Keratinocyte (primary cell): ENCODE measurements around the gene CACNG3. TPM values are rescaled to one million over a fixed set of nuclear protein-coding genes. Genes with fewer than 3 reads are reported as not detected.
"Not testable (repeated sequence)": the region's sequence is repeated elsewhere in the genome, so short reads cannot be mapped to it uniquely, and the experiment has no call there.

Experiments
- DNase-seq: peaks from one replicate; pipeline ENCODE4 v3.0.0-alpha.2; 2011; ENCODE audit warnings: low read depth, missing footprints, low spot score
- FAIRE-seq: peaks from 2 replicates; lab custom pipeline; 2011; peaks lifted over from hg19 to GRCh38; lab: Jason Lieb, UNC
- H2AFZ ChIP-seq: 2 replicates; pipeline ENCODE4 v1.6.0; 2012; ENCODE audit warnings: low read length, control low read depth, inconsistent platforms; ENCODE audit not compliant: control insufficient read depth
- H3K27ac ChIP-seq: 2 replicates; pipeline ENCODE4 v1.5.1; 2011; ENCODE audit warnings: low read length; ENCODE audit not compliant: control insufficient read depth, insufficient read depth
- H3K27me3 ChIP-seq: 3 replicates; pipeline ENCODE4 v1.6.0; 2011; ENCODE audit warnings: low read length; ENCODE audit not compliant: control insufficient read depth, insufficient read depth; ENCODE audit errors: extremely low read depth
- H3K36me3 ChIP-seq, 2 experiments: 2 replicates in 1 of 2; 3 replicates in 1 of 2; pipeline ENCODE4 v1.5.1; 2011; ENCODE audit warnings: low read length in 2 of 2, mild to moderate bottlenecking in 1 of 2; ENCODE audit not compliant: control insufficient read depth in 2 of 2, insufficient read depth in 2 of 2; ENCODE audit errors: extremely low read depth in 1 of 2
- H3K4me1 ChIP-seq: 3 replicates; pipeline ENCODE4 v1.5.1; 2011; ENCODE audit warnings: low read length; ENCODE audit not compliant: control insufficient read depth, insufficient read depth; ENCODE audit errors: extremely low read depth
- H3K4me2 ChIP-seq: 3 replicates; pipeline ENCODE4 v1.6.0; 2011; ENCODE audit warnings: low read depth, low read length; ENCODE audit not compliant: control insufficient read depth, insufficient read depth; ENCODE audit errors: extremely low read depth
- H3K4me3 ChIP-seq, 3 experiments: fragments of 200-600 bp in 1 of 3; sonication (generic) in 1 of 3; 2 replicates in 2 of 3; 3 replicates in 1 of 3; pipeline ENCODE4 v1.5.1; 2011 to 2016; ENCODE audit warnings: low read length in 3 of 3, mild to moderate bottlenecking in 3 of 3, control low read depth in 2 of 3, inconsistent platforms in 1 of 3, low read depth in 1 of 3, mixed read lengths in 1 of 3, mixed run types in 1 of 3, moderate library complexity in 1 of 3; ENCODE audit not compliant: control insufficient read depth in 2 of 3, insufficient read depth in 2 of 3; ENCODE audit errors: extremely low read depth in 1 of 3
- H3K79me2 ChIP-seq: 2 replicates; pipeline ENCODE4 v1.6.0; 2012; ENCODE audit warnings: low read length; ENCODE audit not compliant: control insufficient read depth, insufficient read depth
- H3K9ac ChIP-seq: 3 replicates; pipeline ENCODE4 v1.6.0; 2011; ENCODE audit warnings: low read length; ENCODE audit not compliant: control insufficient read depth, insufficient read depth; ENCODE audit errors: extremely low read depth
- H3K9me1 ChIP-seq: 3 replicates; pipeline ENCODE4 v1.6.0; 2011; ENCODE audit warnings: low read length; ENCODE audit not compliant: control insufficient read depth, insufficient read depth; ENCODE audit errors: extremely low read depth
- H3K9me3 ChIP-seq: 2 replicates; pipeline ENCODE4 v1.5.1; 2012; ENCODE audit warnings: low read depth, low read length; ENCODE audit not compliant: control insufficient read depth
- H4K20me1 ChIP-seq: 3 replicates; pipeline ENCODE4 v1.6.0; 2011; ENCODE audit warnings: low read length; ENCODE audit not compliant: control insufficient read depth, insufficient read depth; ENCODE audit errors: extremely low read depth
- CTCF ChIP-seq, 3 experiments: IDR thresholded peaks in 1 of 3; conservative IDR thresholded peaks in 1 of 3; optimal IDR thresholded peaks in 1 of 3; 2 replicates in 2 of 3; 3 replicates in 1 of 3; pipeline versions ENCODE3 to v1.5.1; 2011; ENCODE audit warnings: low read length in 3 of 3, mild to moderate bottlenecking in 3 of 3, moderate library complexity in 2 of 3, control low read depth in 1 of 3, inconsistent platforms in 1 of 3; ENCODE audit not compliant: insufficient read depth in 2 of 3; ENCODE audit errors: extremely low read depth in 1 of 3
- EZH2 ChIP-seq: IDR thresholded peaks from one replicate; pipeline ENCODE4 v1.6.1; 2012; ENCODE audit warnings: inconsistent platforms, mild to moderate bottlenecking, low read length, moderate library complexity
- dilution Hi-C: fragments of 300-500 bp; cut with MboI; formaldehyde crosslinking; loops from one replicate; pipeline ENCODE4 v1.7.0; 2020; ENCODE audit warnings: low sequenced_read_pairs; ENCODE audit not compliant: extremely low pct_ligation_motif_present
- polyA plus RNA-seq, 5 experiments: library from polyadenylated mRNA; depleted of rRNA in 3 of 5; stranded (reverse) in 3 of 5; stranded (forward) in 1 of 5; unstranded in 1 of 5; fragments of >200 nt; gene quantifications; 1 replicate in 1 of 5; 2 replicates in 3 of 5; 3 replicates in 1 of 5; pipeline versions ENCODE4 v1.2.1 to v1.2.3, GENCODE V29; 2011 to 2012; ENCODE audit warnings: missing spikeins in 2 of 5, low read depth in 1 of 5, low replicate concordance in 1 of 5

CACNG3 gene
- polyA plus RNA-seq, 1 donor (not counting 4 experiments of a cell fraction or from before 2014, with no cell fraction given), result not detected

- Histone ChIP-seq H3K79me2 (no peaks in the 10 kb centered on the region), H3K9me1 (no peaks in the 10 kb centered on the region), H3K4me1 (no peaks in the 10 kb centered on the region), H3K9me3 (no peaks in the 10 kb centered on the region), H3K4me3 (no peak overlapping the region), H3K36me3 (no peaks in the 10 kb centered on the region), H3K9ac (no peak overlapping the region), H4K20me1 (no peaks in the 10 kb centered on the region), H3K27ac (no peak overlapping the region), H3K27me3 (no peaks in the 10 kb centered on the region), H3K4me2 (no peak overlapping the region), H2AFZ (no peak overlapping the region)
- no peak for TF ChIP-seq EZH2
- no peak for TF ChIP-seq CTCF (optimal IDR thresholded peaks at IDR 0.05 in 1 of 3, IDR thresholded peaks at IDR 0.05 in 1 of 3, conservative IDR thresholded peaks at IDR 0.05 in 1 of 3; ENCODE audit: extremely low read depth in 1 of 3, insufficient read depth in 2 of 3, low read length in 3 of 3)
- DNase-seq (no peak), FAIRE-seq (no peak)
- dilution Hi-C loops, result no loop called here
Measured at GRCh38 chr16:24298548-24299167, 42.5 kb downstream of the CACNG3 start.

- FAIRE-seq, H3K9ac ChIP-seq, H3K79me2 ChIP-seq, DNase-seq, dilution Hi-C loops, H3K9me3 ChIP-seq, H2AFZ ChIP-seq, H3K27ac ChIP-seq, H3K4me1 ChIP-seq, H3K27me3 ChIP-seq, H3K4me3 ChIP-seq, H3K4me2 ChIP-seq, H3K36me3 ChIP-seq, H3K9me1 ChIP-seq, H4K20me1 ChIP-seq: not testable (repeated sequence)
Measured at GRCh38 chr16:24300750-24301149, 44.6 kb downstream of the CACNG3 start.

GRCh38 chr16:24302636-24303035, 46.5 kb downstream of the CACNG3 start:
- Histone ChIP-seq H3K27me3 (no peaks in the 10 kb centered on the region), H3K9me3 (no peaks in the 10 kb centered on the region), H3K4me1 (no peaks in the 10 kb centered on the region), H4K20me1 (no peaks in the 10 kb centered on the region), H2AFZ (no peak overlapping the region), H3K27ac (no peak overlapping the region), H3K79me2 (no peaks in the 10 kb centered on the region), H3K36me3 (no peaks in the 10 kb centered on the region), H3K4me3 (no peak overlapping the region), H3K9me1 (no peaks in the 10 kb centered on the region), H3K9ac (no peak overlapping the region), H3K4me2 (no peak overlapping the region)
- FAIRE-seq (no peak), DNase-seq (no peak)
- dilution Hi-C loops, result no loop called here
- TF ChIP-seq EZH2 (no peak), CTCF (optimal IDR thresholded peaks at IDR 0.05 in 1 of 3, IDR thresholded peaks at IDR 0.05 in 1 of 3, conservative IDR thresholded peaks at IDR 0.05 in 1 of 3; ENCODE audit: extremely low read depth in 1 of 3, insufficient read depth in 2 of 3, low read length in 3 of 3) (no peak)
